ENCODE measurements around the gene ITSN1. TPM values are rescaled to one million over a fixed set of nuclear protein-coding genes. Genes with fewer than 3 reads are reported as not detected.

ITSN1 gene
- total RNA-seq, 1 experiment from 2014 or later: 30.6 TPM

DNA sequence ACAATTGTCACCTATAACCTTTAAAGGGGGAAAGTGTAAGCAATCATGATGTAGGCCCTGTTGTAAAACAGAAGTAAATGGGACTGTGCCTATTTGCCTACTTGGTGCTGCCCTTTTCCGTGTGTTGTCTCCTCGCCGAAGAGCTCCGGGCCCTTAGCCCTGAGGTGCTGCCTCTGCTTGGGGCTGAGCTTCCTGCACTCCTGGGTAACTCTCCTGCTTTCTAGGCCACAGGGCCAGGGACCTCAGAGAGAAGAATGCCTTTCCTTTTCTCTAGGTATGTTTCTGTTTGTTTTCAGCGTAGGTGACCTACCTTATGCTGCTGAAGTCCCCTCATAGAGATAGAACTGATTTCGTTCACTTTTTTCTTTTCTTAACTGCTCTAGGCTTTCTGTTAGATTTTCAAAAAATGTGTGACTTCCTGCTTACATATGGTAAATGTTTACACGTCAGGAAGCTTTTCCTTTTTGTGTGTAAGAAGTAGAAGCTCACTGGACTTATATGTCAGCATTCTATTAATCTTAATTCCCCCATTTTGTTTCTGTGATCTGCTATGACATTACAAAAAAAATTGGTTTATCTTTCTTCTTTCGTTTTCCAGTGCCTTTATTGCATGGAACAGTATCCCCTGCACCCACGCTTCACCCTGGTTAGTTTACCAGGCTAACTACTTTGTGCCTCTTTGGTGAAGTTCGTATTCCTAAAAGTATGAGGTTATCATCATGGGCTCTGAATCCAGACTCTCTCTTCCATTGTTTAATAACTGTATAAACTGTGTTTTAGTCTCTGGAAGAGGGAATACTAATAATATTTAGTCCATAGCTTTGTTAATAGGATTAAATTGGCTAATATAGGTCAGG, 61.7 kb downstream of the ITSN1 start:
- intact Hi-C loops (cut with micrococcal nuclease; ENCODE audit: unreplicated experiment): no loop called here
- H3K9me3 Mint-ChIP-seq (ENCODE audit: low read depth, unreplicated experiment): no peaks in the 10 kb centered on the region
- peak overlapping the region; percentile 45 for H3K27ac Mint-ChIP-seq (ENCODE audit: unreplicated experiment)
- CTCF ChIA-PET: interaction anchor here (0.5 to 1.3 kb wide), 5 partner anchors 11 to 53 kb away, joined by 3 to 7 read pairs (median 3); no protein-coding TSS in a partner anchor
- TF ChIP-seq CTCF (IDR thresholded peaks at IDR 0.05; ENCODE audit: unreplicated experiment): no peak
- no peaks in the 10 kb centered on the region for H3K27me3 Mint-ChIP-seq (ENCODE audit: unreplicated experiment)
- DNase-seq: peak; percentile 17
- BruUV-seq (replicated peaks): no TSS peak
- no peaks in the 10 kb centered on the region for H3K4me1 Mint-ChIP-seq (ENCODE audit: low read depth, unreplicated experiment)
- peak overlapping the region; percentile 49 for H3K4me3 Mint-ChIP-seq (ENCODE audit: low read depth, unreplicated experiment)
- H3K36me3 Mint-ChIP-seq (ENCODE audit: insufficient read depth, unreplicated experiment): no peaks in the 10 kb centered on the region

DNA sequence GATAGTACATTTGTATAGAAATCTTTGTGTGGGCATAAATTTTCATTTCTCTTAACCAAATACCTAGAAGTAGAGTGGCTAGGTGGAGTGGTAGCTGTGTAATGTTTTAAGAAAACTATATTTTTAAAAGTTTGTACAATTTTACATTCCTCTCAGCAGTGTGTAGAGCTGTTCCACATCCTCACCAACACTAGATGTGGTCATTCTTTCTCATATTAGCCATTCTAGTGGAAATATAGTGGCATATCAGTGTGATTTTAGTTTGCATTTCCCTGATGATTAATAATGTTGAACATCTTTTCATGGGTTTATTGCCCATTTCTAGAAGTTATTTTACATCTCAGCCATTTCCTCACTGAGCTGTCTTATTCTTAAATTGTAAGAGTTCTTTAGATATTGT, 65.5 kb downstream of the ITSN1 start:
- no peaks in the 10 kb centered on the region for H3K27me3 Mint-ChIP-seq (ENCODE audit: unreplicated experiment)
- DNase-seq: no peak
- CTCF ChIA-PET: no interaction called here
- no peak for TF ChIP-seq CTCF (IDR thresholded peaks at IDR 0.05; ENCODE audit: unreplicated experiment)
- no peak overlapping the region for H3K4me3 Mint-ChIP-seq (ENCODE audit: low read depth, unreplicated experiment)
- H3K36me3 Mint-ChIP-seq (ENCODE audit: insufficient read depth, unreplicated experiment): no peaks in the 10 kb centered on the region
- intact Hi-C loops (cut with micrococcal nuclease; ENCODE audit: unreplicated experiment): no loop called here
- no TSS peak for BruUV-seq (replicated peaks)
- H3K9me3 Mint-ChIP-seq (ENCODE audit: low read depth, unreplicated experiment): peaks cover 2% of the 10 kb centered on the region
- H3K4me1 Mint-ChIP-seq (ENCODE audit: low read depth, unreplicated experiment): peaks cover 19% of the 10 kb centered on the region
- no peak overlapping the region for H3K27ac Mint-ChIP-seq (ENCODE audit: unreplicated experiment)

DNA sequence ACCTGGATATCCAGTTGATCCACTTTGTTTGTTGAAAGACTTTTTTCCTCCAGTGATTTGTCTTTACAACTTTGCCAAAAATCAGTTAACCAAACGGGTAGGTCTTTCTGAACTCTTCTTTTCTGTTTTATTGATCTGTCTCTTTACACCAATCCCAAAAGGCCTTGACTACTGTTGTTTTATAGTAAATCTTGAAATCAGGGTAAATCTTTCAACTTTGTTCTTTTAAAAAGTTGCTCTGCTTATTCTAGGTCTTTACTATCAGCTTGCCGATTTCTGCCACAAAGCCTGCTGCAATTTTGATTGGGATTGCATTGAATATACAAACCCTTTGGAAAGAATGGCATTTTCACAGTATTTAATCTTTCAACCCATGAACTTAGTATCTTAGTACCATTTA, 66.6 kb downstream of the ITSN1 start:
- Mint-ChIP-seq H3K4me1 (ENCODE audit: low read depth, unreplicated experiment) (peaks cover 19% of the 10 kb centered on the region), H3K27ac (ENCODE audit: unreplicated experiment) (no peak overlapping the region), H3K36me3 (ENCODE audit: insufficient read depth, unreplicated experiment) (no peaks in the 10 kb centered on the region), H3K9me3 (ENCODE audit: low read depth, unreplicated experiment) (peaks cover 2% of the 10 kb centered on the region), H3K4me3 (ENCODE audit: low read depth, unreplicated experiment) (no peak overlapping the region), H3K27me3 (ENCODE audit: unreplicated experiment) (no peaks in the 10 kb centered on the region)
- intact Hi-C loops (cut with micrococcal nuclease; ENCODE audit: unreplicated experiment): no loop called here
- CTCF ChIA-PET: no interaction called here
- no peak for TF ChIP-seq CTCF (IDR thresholded peaks at IDR 0.05; ENCODE audit: unreplicated experiment)
- BruUV-seq (replicated peaks): no TSS peak
- DNase-seq: no peak

- Mint-ChIP-seq H3K4me1 (ENCODE audit: low read depth, unreplicated experiment) (peaks cover 19% of the 10 kb centered on the region), H3K27ac (ENCODE audit: unreplicated experiment) (no peak overlapping the region)
- BruUV-seq (replicated peaks): no TSS peak
Observed at GRCh38 chr21:33712022-33712803, 69.9 kb downstream of the ITSN1 start.

More at GRCh38 chr21:33712022-33712803, 69.9 kb downstream of the ITSN1 start:
- intact Hi-C loops (cut with micrococcal nuclease; ENCODE audit: unreplicated experiment): no loop called here
- no peak for TF ChIP-seq CTCF (IDR thresholded peaks at IDR 0.05; ENCODE audit: unreplicated experiment)
- Mint-ChIP-seq H3K4me3 (ENCODE audit: low read depth, unreplicated experiment) (no peak overlapping the region), H3K27me3 (ENCODE audit: unreplicated experiment) (no peaks in the 10 kb centered on the region), H3K9me3 (ENCODE audit: low read depth, unreplicated experiment) (peaks cover 2% of the 10 kb centered on the region), H3K36me3 (ENCODE audit: insufficient read depth, unreplicated experiment) (no peaks in the 10 kb centered on the region)
- no peak for DNase-seq
- CTCF ChIA-PET: interaction anchor here (0.6 kb wide), 1 partner anchor 53 kb away, joined by 3 read pairs; no protein-coding TSS in a partner anchor
